ENCODE data around the gene CDT1.

GRCh38 chr16:88817785-88818574 lies 14.4 kb downstream of the CDT1 start:
- TF ChIP-seq CTCF (IDR thresholded peaks at IDR 0.05) (no peak), POLR2A (IDR thresholded peaks at IDR 0.05) (no peak)
